IMR-90 (cell line): ENCODE results near the gene MLLT1. TPM values are rescaled to one million over a fixed set of nuclear protein-coding genes. Genes with fewer than 3 reads are reported as not detected.

Experiments used
- ATAC-seq: fragments of 200-7000 bp; cut with Tn5 transposase; 2 replicates; pipeline ENCODE4 v1.9.1; 2020; ENCODE audit warnings: low read depth, mild to moderate bottlenecking, moderate library complexity
- BruUV-seq: library from RNA; stranded (reverse); fragments of 400-500 nt; replicated peaks from 2 replicates; lab custom pipeline; 2021; lab: Mats Ljungman, UMichigan
- CTCF ChIA-PET: fragments of 300-600 bp; formaldehyde crosslinking; extraction: SDS; loops from one replicate; lab custom pipeline; 2021; ENCODE audit warnings: antibody characterized with exemption; lab: Yijun Ruan, JAX
- POLR2A ChIA-PET: fragments of 300-600 bp; sonication (Branson Sonifier 250); formaldehyde crosslinking; loops from one replicate; lab custom pipeline; 2022; ENCODE audit warnings: antibody characterized with exemption; ENCODE audit not compliant: unreplicated experiment; lab: Charles Lee
- DNase-seq: peaks from one replicate; pipeline ENCODE4 v3.0.0; 2013
- H2AFZ ChIP-seq: replicated peaks from 2 replicates; pipeline ENCODE3; 2013; ENCODE audit warnings: low read length, mild to moderate bottlenecking; ENCODE audit not compliant: poor library complexity
- H2AK5ac ChIP-seq: 2 replicates; pipeline ENCODE4 v1.6.1; 2013; ENCODE audit warnings: low read depth, low read length, inconsistent platforms
- H2AK9ac ChIP-seq: replicated peaks from 2 replicates; pipeline ENCODE3; 2013; ENCODE audit warnings: mild to moderate bottlenecking, low read depth, low read length, moderate library complexity; ENCODE audit not compliant: poor library complexity
- H2BK120ac ChIP-seq: 2 replicates; pipeline ENCODE4 v1.6.1; 2013; ENCODE audit warnings: low read depth, low read length, inconsistent platforms
- H2BK15ac ChIP-seq: 3 replicates; pipeline ENCODE4 v1.6.1; 2013; ENCODE audit warnings: low read depth, low read length, inconsistent platforms
- H2BK20ac ChIP-seq: 2 replicates; pipeline ENCODE4 v1.6.1; 2013; ENCODE audit warnings: low read depth, mild to moderate bottlenecking, inconsistent platforms, low read length, moderate library complexity
- H2BK5ac ChIP-seq: 2 replicates; pipeline ENCODE4 v1.6.1; 2013; ENCODE audit warnings: mild to moderate bottlenecking, low read depth, low read length, inconsistent platforms; ENCODE audit not compliant: poor library complexity, severe bottlenecking
- H3K14ac ChIP-seq: replicated peaks from 2 replicates; pipeline ENCODE4 v1.6.1; 2013; ENCODE audit warnings: low read depth, low read length, inconsistent platforms
- H3K18ac ChIP-seq: 2 replicates; pipeline ENCODE4 v1.6.1; 2013; ENCODE audit warnings: low read depth, low read length, control low read depth
- H3K23ac ChIP-seq: 2 replicates; pipeline ENCODE4 v1.6.1; 2013; ENCODE audit warnings: low read depth, low read length, inconsistent platforms
- H3K27ac ChIP-seq: 2 replicates; pipeline ENCODE4 v1.5.1; 2013; ENCODE audit warnings: mild to moderate bottlenecking, control low read depth, low read length; ENCODE audit not compliant: insufficient read depth
- H3K27me3 ChIP-seq: 2 replicates; pipeline ENCODE4 v1.6.1; 2013; ENCODE audit warnings: low read length; ENCODE audit not compliant: control insufficient read depth, insufficient read depth
- H3K36me3 ChIP-seq: 2 replicates; pipeline ENCODE4 v1.6.1; 2013; ENCODE audit warnings: low read length, mixed read lengths; ENCODE audit not compliant: control insufficient read depth, insufficient read depth
- H3K4ac ChIP-seq: 2 replicates; pipeline ENCODE4 v1.6.1; 2013; ENCODE audit warnings: low read depth, low read length, inconsistent platforms
- H3K4me1 ChIP-seq: 2 replicates; pipeline ENCODE4 v1.6.1; 2013; ENCODE audit warnings: low read length, mixed read lengths; ENCODE audit not compliant: control insufficient read depth, insufficient read depth
- H3K4me2 ChIP-seq: 2 replicates; pipeline ENCODE4 v1.6.1; 2013; ENCODE audit warnings: low read depth, mild to moderate bottlenecking, control low read depth, low read length, moderate library complexity
- H3K4me3 ChIP-seq: 2 replicates; pipeline ENCODE4 v1.5.1; 2013; ENCODE audit warnings: low read depth, mild to moderate bottlenecking, control low read depth, low read length, moderate library complexity; ENCODE audit not compliant: insufficient read depth
- H3K56ac ChIP-seq: 2 replicates; pipeline ENCODE4 v1.6.1; 2013; ENCODE audit warnings: low read length, inconsistent platforms; ENCODE audit not compliant: insufficient read depth; ENCODE audit errors: extremely low read depth
- H3K79me1 ChIP-seq, 2 experiments: 2 replicates each; pipeline ENCODE4 v1.6.1; 2013; ENCODE audit warnings: low read length in 2 of 2, inconsistent platforms in 1 of 2, low read depth in 1 of 2
- H3K9ac ChIP-seq: 2 replicates; pipeline ENCODE4 v1.6.1; 2013; ENCODE audit warnings: low read depth, low read length, control low read depth
- H3K9me1 ChIP-seq: 2 replicates; pipeline ENCODE4 v1.6.1; 2013; ENCODE audit warnings: low read length, inconsistent platforms; ENCODE audit not compliant: insufficient read depth
- H3K9me3 ChIP-seq: 2 replicates; pipeline ENCODE4 v1.6.1; 2013; ENCODE audit warnings: low read length; ENCODE audit not compliant: control insufficient read depth, insufficient read depth
- H4K20me1 ChIP-seq: 2 replicates; pipeline ENCODE4 v1.6.1; 2013; ENCODE audit warnings: low read length, inconsistent platforms; ENCODE audit not compliant: insufficient read depth
- H4K5ac ChIP-seq: 2 replicates; pipeline ENCODE4 v1.6.1; 2013; ENCODE audit warnings: mild to moderate bottlenecking, low read depth, low read length, control low read depth
- H4K8ac ChIP-seq, 2 experiments: 2 replicates each; pipeline ENCODE4 v1.6.1; 2013; ENCODE audit warnings: low read depth in 2 of 2, low read length in 2 of 2, control low read depth in 1 of 2, inconsistent platforms in 1 of 2
- H4K91ac ChIP-seq: 2 replicates; pipeline ENCODE4 v1.6.1; 2013; ENCODE audit warnings: low read depth, low read length, inconsistent platforms; ENCODE audit not compliant: insufficient read depth
- BHLHE40 ChIP-seq: fragments of 150-350 bp; IDR thresholded peaks from 2 replicates; pipeline ENCODE4 v1.6.1; 2016; ENCODE audit warnings: mild to moderate bottlenecking, low read depth, low read length
- CHD1 ChIP-seq: IDR thresholded peaks from 2 replicates; pipeline ENCODE4 v1.6.1; 2012; ENCODE audit warnings: low read depth, low read length, improper control_type of control experiment
- FOS ChIP-seq: fragments of 150-350 bp; IDR thresholded peaks from 2 replicates; pipeline ENCODE4 v1.6.1; 2016; ENCODE audit warnings: low read depth, low read length
- RFX5 ChIP-seq: IDR thresholded peaks from 2 replicates; pipeline ENCODE4 v1.8.0; 2012; ENCODE audit warnings: low read depth, mild to moderate bottlenecking, low read length, moderate library complexity
- USF2 ChIP-seq: fragments of 150-350 bp; IDR thresholded peaks from 2 replicates; pipeline ENCODE4 v1.6.1; 2017; ENCODE audit warnings: mild to moderate bottlenecking, antibody characterized with exemption, low read length, low read depth
- whole genome bisulfite sequencing, 2 experiments: methylation state at CpG; one replicate each; pipeline versions ENCODE4 v1.1.5 to v1.1.7; 2013; ENCODE audit warnings: missing lambda C conversion rate in 2 of 2; ENCODE audit not compliant: insufficient read length in 1 of 2; ENCODE audit errors: extremely low coverage in 2 of 2; 5-methylcytosine and 5-hydroxymethylcytosine counted together
- dilution Hi-C: fragments of 300-500 bp; cut with HindIII; formaldehyde crosslinking; loops from one replicate; pipeline ENCODE4 v1.14.3; 2018; ENCODE audit warnings: low sequenced_read_pairs; ENCODE audit not compliant: unreplicated experiment
- in situ Hi-C: fragments of 300-500 bp; cut with MboI; formaldehyde crosslinking; loops from 3 replicates; pipeline ENCODE4 v1.14.3; 2019; ENCODE audit warnings: low sequenced_read_pairs, inconsistent platforms, mixed read lengths
- intact Hi-C: fragments of 100-400 bp; cut with micrococcal nuclease; formaldehyde crosslinking; loops from 2 replicates; pipeline ENCODE4 v1.10.0; 2022
- polyA plus RNA-seq, 3 experiments: library from polyadenylated mRNA; depleted of rRNA; stranded (reverse); fragments of >200 nt; gene quantifications; 2 replicates each; pipeline ENCODE4 v1.2.3, GENCODE V29; 2012; ENCODE audit warnings: low replicate concordance in 1 of 3
- total RNA-seq: library from RNA; depleted of rRNA; stranded (reverse); fragments of >200 nt; gene quantifications from 2 replicates; pipeline ENCODE4 v1.2.3, GENCODE V29; 2012

Gene MLLT1
- total and polyA plus RNA-seq, 2 of the 4 experiments (the other 2 are of a cell fraction) = 1.3 to 30.6 TPM

DNA sequence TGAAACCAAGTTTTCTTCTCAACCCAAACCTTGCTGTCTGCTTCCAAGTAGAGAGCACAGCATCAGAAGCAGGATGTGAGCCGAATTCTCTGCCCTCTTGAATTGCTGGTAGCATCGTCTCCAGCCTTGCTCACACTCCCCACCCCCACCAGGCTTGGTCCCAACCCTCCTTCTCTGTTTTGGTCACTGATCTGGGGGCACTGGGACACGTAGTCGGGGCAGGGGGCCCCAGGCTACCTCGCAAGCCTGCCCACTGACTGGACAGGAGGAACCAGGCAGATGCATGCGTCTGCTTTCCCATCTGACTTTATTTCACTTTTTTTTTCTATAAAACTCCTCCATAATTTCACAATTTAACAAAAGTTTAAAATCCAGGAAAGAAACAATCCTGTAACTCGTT is 69.7 kb downstream of the MLLT1 start:
- Histone ChIP-seq H3K14ac (no peak overlapping the region), H3K4me3 (no peak overlapping the region), H2BK5ac (no peak overlapping the region), H3K36me3 (peaks cover 22% of the 10 kb centered on the region), H3K9me3 (no peaks in the 10 kb centered on the region), H3K27ac (no peak overlapping the region), H2AFZ (no peak overlapping the region), H3K18ac (no peak overlapping the region), H3K79me1 (no peaks in the 10 kb centered on the region), H3K4me2 (no peak overlapping the region), H3K9me1 (no peaks in the 10 kb centered on the region), H2BK120ac (no peak overlapping the region), H3K4me1 (no peaks in the 10 kb centered on the region), H2BK20ac (no peak overlapping the region), H3K4ac (no peak overlapping the region), H4K5ac (no peak overlapping the region), H3K27me3 (no peaks in the 10 kb centered on the region), H3K23ac (no peak overlapping the region), H3K56ac (no peak overlapping the region), H2AK5ac (no peak overlapping the region), H4K8ac (no peak overlapping the region), H2AK9ac (no peak overlapping the region), H4K20me1 (no peaks in the 10 kb centered on the region), H4K91ac (no peak overlapping the region), H3K9ac (no peak overlapping the region), H2BK15ac (no peak overlapping the region)
- in situ Hi-C loops (no loop called here), intact Hi-C loops (no loop called here), dilution Hi-C loops (no loop called here)
- CTCF ChIA-PET = no interaction called here
- POLR2A ChIA-PET = no interaction called here
- TF ChIP-seq USF2 (no peak), CHD1 (no peak), RFX5 (no peak), BHLHE40 (no peak), FOS (no peak)
- ATAC-seq (no peak), DNase-seq (no peak)
- no TSS peak for BruUV-seq
- 88% methylated on average over 5 of the region's 7 CpGs; no CpG with 5 or more reads in 1 of the 2 experiments for WGBS, 2 experiments
